Breast epithelium (tissue), 4 donors: ENCODE results near the gene DRG1. TPM values are rescaled to one million over a fixed set of nuclear protein-coding genes. Genes with fewer than 3 reads are reported as not detected.
"Not testable (repeated sequence)": the region's sequence is repeated elsewhere in the genome, so short reads cannot be mapped to it uniquely, and the experiment has no call there.

ENCODE experiments used
- DNase-seq, 2 donors: peaks; one replicate each; pipeline ENCODE4 v3.0.0-alpha.2; 2019; ENCODE audit warnings: low spot score in 2 of 2
- H3K27ac ChIP-seq, 2 donors: fragments of 200-600 bp; sonication (generic) in 1 of 2; one replicate each; pipeline ENCODE4 v1.5.1; 2016 to 2019; ENCODE audit warnings: mild to moderate bottlenecking in 1 of 2
- H3K27me3 ChIP-seq, 2 donors: fragments of 200-600 bp; sonication (generic) in 1 of 2; one replicate each; pipeline versions ENCODE4 v1.5.1 to v1.6.0; 2017 to 2019; ENCODE audit warnings: control low read depth in 1 of 2, mild to moderate bottlenecking in 1 of 2
- H3K36me3 ChIP-seq: fragments of 200-600 bp; one replicate; pipeline ENCODE4 v1.5.1; 2019
- H3K4me1 ChIP-seq, 2 donors: fragments of 200-600 bp; sonication (generic); one replicate each; pipeline ENCODE4 v1.5.1; 2016 to 2019; ENCODE audit warnings: control low read depth in 1 of 2
- H3K4me3 ChIP-seq, 3 donors: fragments of 200-600 bp; sonication (generic); 1 replicate in 2 of 3; 2 replicates in 1 of 3; pipeline ENCODE4 v1.5.1; 2016 to 2019; ENCODE audit warnings: mild to moderate bottlenecking in 3 of 3, moderate library complexity in 2 of 3
- H3K9me3 ChIP-seq, 2 donors: fragments of 200-600 bp; sonication (generic) in 1 of 2; one replicate each; pipeline ENCODE4 v1.5.1; 2016 to 2019; ENCODE audit warnings: control low read depth in 1 of 2
- POLR2A ChIP-seq: fragments of 450-650 bp; IDR thresholded peaks from one replicate; pipeline ENCODE4 v1.6.1; 2016; ENCODE audit warnings: antibody characterized with exemption, mild to moderate bottlenecking, moderate library complexity
- POLR2AphosphoS5 ChIP-seq, 3 donors: sonication (generic); formaldehyde crosslinking; IDR thresholded peaks; one replicate each; pipeline ENCODE4 v1.6.1; 2017; ENCODE audit warnings: antibody characterized with exemption in 3 of 3
- intact Hi-C: fragments of 100-400 bp; cut with DNase I; formaldehyde crosslinking; loops from one replicate; pipeline ENCODE4 v1.15.1; 2023; ENCODE audit warnings: low total_unique reads
- total RNA-seq, 3 donors: library from RNA; depleted of rRNA; stranded (reverse); fragments of >200 nt; gene quantifications; one replicate each; pipeline ENCODE4 v1.1.0, GENCODE V29; 2016
- TF ChIP-seq, protein P1 (sequence below), 3 donors: fragments of 450-650 bp; IDR thresholded peaks; one replicate each; pipeline ENCODE4 v1.5.1; 2016 to 2017; ENCODE audit warnings: antibody characterized with exemption in 3 of 3, mild to moderate bottlenecking in 3 of 3, moderate library complexity in 3 of 3

The DRG1 gene
- total RNA-seq, 3 donors from 2014 or later, result 62.3 to 80.3 (median 74.9) TPM

DNA sequence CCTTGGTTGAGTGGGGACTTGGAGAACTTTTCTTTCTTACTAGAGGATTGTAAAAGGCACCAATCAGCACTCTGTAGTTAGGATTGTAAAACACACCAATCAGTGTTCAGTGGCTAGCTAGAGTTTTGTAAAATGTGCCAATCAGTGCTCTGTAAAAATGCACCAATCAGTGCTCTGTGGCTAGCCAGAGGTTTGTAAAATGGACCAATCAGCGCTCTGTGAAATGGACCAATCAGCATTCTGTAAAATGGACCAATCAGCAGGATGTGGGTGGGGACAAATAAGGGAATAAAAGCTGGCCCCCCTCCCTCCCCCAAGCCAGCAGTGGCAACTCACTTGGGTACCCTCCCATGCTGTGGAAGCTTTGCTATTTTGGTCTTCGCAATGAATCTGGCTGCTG is 5.5 kb upstream of the DRG1 start:
- Histone ChIP-seq H3K4me1 (no peaks in the 10 kb centered on the region), H3K9me3 (no peaks in the 10 kb centered on the region), H3K27ac (no peak overlapping the region), H3K27me3 (no peaks in the 10 kb centered on the region), H3K4me3 (no peak overlapping the region), H3K36me3 (no peaks in the 10 kb centered on the region)
- intact Hi-C loops, result no loop called here
- TF ChIP-seq, protein P1, sequence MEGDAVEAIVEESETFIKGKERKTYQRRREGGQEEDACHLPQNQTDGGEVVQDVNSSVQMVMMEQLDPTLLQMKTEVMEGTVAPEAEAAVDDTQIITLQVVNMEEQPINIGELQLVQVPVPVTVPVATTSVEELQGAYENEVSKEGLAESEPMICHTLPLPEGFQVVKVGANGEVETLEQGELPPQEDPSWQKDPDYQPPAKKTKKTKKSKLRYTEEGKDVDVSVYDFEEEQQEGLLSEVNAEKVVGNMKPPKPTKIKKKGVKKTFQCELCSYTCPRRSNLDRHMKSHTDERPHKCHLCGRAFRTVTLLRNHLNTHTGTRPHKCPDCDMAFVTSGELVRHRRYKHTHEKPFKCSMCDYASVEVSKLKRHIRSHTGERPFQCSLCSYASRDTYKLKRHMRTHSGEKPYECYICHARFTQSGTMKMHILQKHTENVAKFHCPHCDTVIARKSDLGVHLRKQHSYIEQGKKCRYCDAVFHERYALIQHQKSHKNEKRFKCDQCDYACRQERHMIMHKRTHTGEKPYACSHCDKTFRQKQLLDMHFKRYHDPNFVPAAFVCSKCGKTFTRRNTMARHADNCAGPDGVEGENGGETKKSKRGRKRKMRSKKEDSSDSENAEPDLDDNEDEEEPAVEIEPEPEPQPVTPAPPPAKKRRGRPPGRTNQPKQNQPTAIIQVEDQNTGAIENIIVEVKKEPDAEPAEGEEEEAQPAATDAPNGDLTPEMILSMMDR (IDR thresholded peaks at IDR 0.05), result no peak
- TF ChIP-seq POLR2A (no peak), POLR2AphosphoS5 (IDR thresholded peaks at IDR 0.05) (no peak)
- DNase-seq, result no peak

DNA sequence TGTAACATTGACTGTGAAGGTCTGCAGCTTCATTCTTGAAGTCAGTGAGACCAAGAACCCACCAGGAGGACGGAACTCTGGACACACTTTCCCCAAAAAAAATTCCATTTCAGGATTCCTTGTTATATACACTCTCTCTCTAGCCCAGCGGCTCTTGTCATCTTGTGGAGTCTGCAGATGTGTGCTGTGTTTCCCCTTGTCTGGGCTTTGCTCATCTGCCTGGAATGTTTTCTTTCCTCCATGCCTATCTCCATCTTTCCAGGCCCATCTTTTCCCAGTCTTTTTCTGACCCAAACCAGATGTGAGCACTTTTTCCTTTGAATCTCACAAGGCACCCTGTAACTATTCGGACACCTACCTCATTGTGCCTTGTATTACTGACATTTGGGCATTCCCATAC is 5.1 kb upstream of the DRG1 start:
- no peak overlapping the region for H3K4me3 ChIP-seq
- H3K4me1 ChIP-seq, result no peaks in the 10 kb centered on the region
- no peak for TF ChIP-seq POLR2A
- H3K27me3 ChIP-seq, result no peaks in the 10 kb centered on the region
- intact Hi-C loops, result no loop called here
- no peak overlapping the region for H3K27ac ChIP-seq
- DNase-seq, result no peak
- H3K9me3 ChIP-seq, result no peaks in the 10 kb centered on the region
- H3K36me3 ChIP-seq, result no peaks in the 10 kb centered on the region

DNA sequence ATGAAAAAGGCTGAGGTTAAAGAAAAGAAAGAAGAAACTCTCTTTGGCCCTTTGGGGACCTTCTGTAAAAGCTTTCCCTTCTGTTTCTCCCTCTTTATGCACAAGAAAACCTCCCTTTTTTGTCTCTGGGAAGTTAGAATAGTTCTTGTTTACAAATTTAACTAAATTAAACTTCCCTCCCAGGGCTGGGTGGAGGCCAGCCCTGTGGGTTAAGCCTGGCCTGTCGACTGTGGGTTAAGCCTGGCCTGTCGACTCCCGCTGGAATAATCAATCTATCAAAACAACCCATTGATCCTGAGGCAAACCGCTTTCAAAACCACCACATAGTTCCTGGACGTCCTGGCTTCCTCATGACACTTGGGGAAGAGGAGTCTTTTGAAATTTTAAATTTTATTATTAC is 1.2 kb upstream of the DRG1 start:
- peaks cover 0 to 6% of the 10 kb centered on the region in 2 donors for H3K4me1 ChIP-seq
- no peak for DNase-seq
- TF ChIP-seq POLR2A (no peak), POLR2AphosphoS5 (IDR thresholded peaks at IDR 0.05) (no peak)
- TF ChIP-seq, protein P1 (IDR thresholded peaks at IDR 0.05), result no peak
- no peaks in the 10 kb centered on the region for H3K36me3 ChIP-seq
- intact Hi-C loops, result no loop called here
- H3K27ac ChIP-seq, result peak overlapping the region; percentile 16 to 93
- no peaks in the 10 kb centered on the region for H3K27me3 ChIP-seq
- no peak overlapping the region for H3K4me3 ChIP-seq
- no peaks in the 10 kb centered on the region for H3K9me3 ChIP-seq

DNA sequence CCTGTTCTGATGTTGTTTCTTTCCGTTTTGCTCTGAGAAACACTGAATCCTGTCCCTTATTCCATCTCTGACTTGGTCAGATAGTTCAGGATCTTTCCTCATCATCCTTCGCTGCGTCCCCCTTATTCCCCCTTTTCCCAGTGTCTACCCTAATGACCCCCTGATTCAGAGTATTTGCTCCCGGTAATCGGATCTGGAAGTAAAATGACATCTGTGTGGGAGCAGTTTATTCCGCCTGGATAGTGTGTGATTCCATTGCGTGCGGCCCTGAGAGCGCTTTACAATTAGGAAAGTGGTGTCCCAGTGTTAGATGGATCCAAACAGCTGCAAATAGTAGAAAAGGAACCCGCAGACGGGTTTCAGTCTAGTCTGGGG is 606 bp downstream of the DRG1 start:
- no peaks in the 10 kb centered on the region for H3K27me3 ChIP-seq
- TF ChIP-seq POLR2A, result no peak
- TF ChIP-seq, protein P1 (IDR thresholded peaks at IDR 0.05), result no peak
- no peak for TF ChIP-seq POLR2AphosphoS5 (IDR thresholded peaks at IDR 0.05)
- intact Hi-C loops, result no loop called here

DNA sequence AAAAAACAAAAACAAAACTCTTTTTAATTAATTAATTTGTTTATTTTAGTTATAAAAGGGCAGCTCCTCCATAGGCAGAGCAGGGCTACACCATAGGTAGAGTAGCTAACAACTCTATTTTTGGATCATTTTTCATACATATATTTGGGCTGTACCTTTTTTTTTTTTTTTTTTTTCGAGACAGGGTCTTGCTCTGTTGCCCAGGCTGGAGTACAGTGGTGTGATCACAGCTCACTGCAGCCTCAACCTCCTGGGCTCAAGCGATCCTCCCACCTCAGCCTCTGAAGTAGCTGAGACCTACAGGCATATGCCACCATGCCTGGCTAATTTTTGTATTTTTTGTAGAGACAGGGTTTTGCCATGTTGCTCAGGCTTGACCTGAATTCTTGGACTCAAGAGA is 2.9 kb downstream of the DRG1 start:
- H3K4me3 ChIP-seq, H3K4me1 ChIP-seq, H3K9me3 ChIP-seq, DNase-seq, H3K27ac ChIP-seq, intact Hi-C loops, H3K27me3 ChIP-seq, H3K36me3 ChIP-seq: not testable (repeated sequence)

More for the DNA sequence above, 606 bp downstream of the DRG1 start:
- Histone ChIP-seq H3K36me3 (no peaks in the 10 kb centered on the region), H3K9me3 (no peaks in the 10 kb centered on the region), H3K4me1 (peaks cover 0 to 6% of the 10 kb centered on the region in 2 donors), H3K27ac (peak overlapping the region; percentile 85 to 93), H3K4me3 (peak overlapping the region; percentile 75 to 86 (median 81))
- no peak for DNase-seq

DNA sequence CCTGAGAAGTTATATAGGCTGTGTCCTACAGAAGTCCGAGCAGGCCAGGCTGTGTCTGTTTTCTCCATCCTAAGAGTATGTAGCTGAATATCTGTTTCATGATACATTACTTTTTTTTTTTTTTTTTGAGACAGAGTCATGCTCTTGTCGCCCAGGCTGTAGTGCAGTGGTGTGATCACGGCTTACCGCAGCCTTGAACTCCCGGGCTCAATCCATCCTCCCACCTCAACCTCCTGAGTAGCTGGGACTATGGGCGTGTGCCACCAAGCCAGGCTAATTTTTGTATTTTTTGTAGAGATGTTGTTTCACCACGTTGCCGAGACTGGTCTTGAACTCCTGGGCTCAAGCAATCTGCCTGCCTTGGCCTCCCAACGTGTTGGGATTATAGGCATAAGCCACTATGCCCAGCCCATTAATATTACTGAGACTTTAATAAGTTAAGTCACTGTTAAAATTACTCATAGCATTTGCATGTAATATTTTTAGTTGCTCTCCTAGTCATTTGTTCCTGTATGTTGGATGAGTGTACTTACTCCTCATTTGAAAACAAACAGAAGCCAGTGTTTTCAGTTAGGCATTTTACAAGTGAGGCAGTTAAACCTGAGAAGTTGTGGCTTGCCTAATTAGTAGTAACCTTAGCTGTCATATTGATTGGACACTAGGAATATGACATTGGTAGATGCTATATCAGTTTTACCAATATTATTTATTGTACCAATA is 26.1 kb downstream of the DRG1 start:
- no peaks in the 10 kb centered on the region for H3K27me3 ChIP-seq
- no peaks in the 10 kb centered on the region for H3K9me3 ChIP-seq
- no peak overlapping the region for H3K27ac ChIP-seq
- H3K4me1 ChIP-seq, result no peaks in the 10 kb centered on the region
- no peak for DNase-seq
- H3K4me3 ChIP-seq, result no peak overlapping the region
- TF ChIP-seq POLR2AphosphoS5 (IDR thresholded peaks at IDR 0.05), result no peak
- TF ChIP-seq, protein P1 (IDR thresholded peaks at IDR 0.05), result no peak
- no peak for TF ChIP-seq POLR2A
- intact Hi-C loops, result no loop called here
- peaks cover 7% of the 10 kb centered on the region for H3K36me3 ChIP-seq
